K562 (cell line): ENCODE results near the gene HSD17B1. TPM values are rescaled to one million over a fixed set of nuclear protein-coding genes. Genes with fewer than 3 reads are reported as not detected.

Experiments
- ATAC-seq: fragments of 200-7000 bp; cut with Tn5 transposase; 3 replicates; pipeline ENCODE4 v1.9.1; 2020; ENCODE audit warnings: moderate library complexity
- BruUV-seq: library from RNA; stranded (reverse); fragments of 400-500 nt; replicated peaks from 2 replicates; lab custom pipeline; 2021; lab: Mats Ljungman, UMichigan
- CTCF ChIA-PET: fragments of 300-600 bp; formaldehyde crosslinking; extraction: SDS; loops from one replicate; lab custom pipeline; 2021; ENCODE audit warnings: low intra/inter-chr PET ratio; lab: Yijun Ruan, JAX
- POLR2A ChIA-PET: fragments of 300-600, 350-650 bp; sonication (Branson Sonifier 250); formaldehyde crosslinking; extraction: SDS; loops from one replicate; lab custom pipeline; 2021; ENCODE audit warnings: antibody characterized with exemption, inconsistent platforms; lab: Yijun Ruan, JAX
- DNase-seq, 4 experiments: peaks; one replicate each; pipeline versions ENCODE4 v3.0.0 to v3.0.0-alpha.2; 2011 to 2018; ENCODE audit warnings: low spot score in 3 of 4, mixed read lengths in 3 of 4; ENCODE audit errors: extremely low read depth in 1 of 4
- FAIRE-seq: peaks from 2 replicates; lab custom pipeline; 2011; peaks lifted over from hg19 to GRCh38; lab: Jason Lieb, UNC
- H2AFZ ChIP-seq: 2 replicates; pipeline ENCODE4 v1.6.0; 2011; ENCODE audit warnings: low read depth, low read length, control low read depth, inconsistent platforms
- H3K27ac ChIP-seq: fragments of 200-600 bp; 3 replicates; pipeline ENCODE4 v1.8.0; 2011; ENCODE audit warnings: low read depth, mild to moderate bottlenecking, control low read depth, inconsistent platforms, low read length, moderate library complexity, mixed read lengths; ENCODE audit errors: extremely low read depth
- H3K27me3 ChIP-seq, 2 experiments: fragments of 300-600 bp in 1 of 2; 2 replicates in 1 of 2; 3 replicates in 1 of 2; pipeline versions ENCODE4 v1.6.0 to v1.8.0; 2011; ENCODE audit warnings: inconsistent platforms in 2 of 2, low read length in 2 of 2, mild to moderate bottlenecking in 1 of 2, mixed read lengths in 1 of 2, moderate library complexity in 1 of 2; ENCODE audit not compliant: control insufficient read depth in 2 of 2, insufficient read depth in 2 of 2
- H3K36me3 ChIP-seq: fragments of 300-600 bp; 3 replicates; pipeline ENCODE4 v1.8.0; 2011; ENCODE audit warnings: mild to moderate bottlenecking, low read length, inconsistent platforms; ENCODE audit not compliant: control insufficient read depth, insufficient read depth
- H3K4me1 ChIP-seq, 2 experiments: fragments of 200-600 bp in 1 of 2; replicated peaks in 1 of 2; 2 replicates in 1 of 2; 3 replicates in 1 of 2; pipeline versions ENCODE4 v1.5.1 to v1.8.0; 2011; ENCODE audit warnings: inconsistent platforms in 2 of 2, low read length in 2 of 2, mild to moderate bottlenecking in 1 of 2, mixed read lengths in 1 of 2, moderate library complexity in 1 of 2; ENCODE audit not compliant: control insufficient read depth in 2 of 2, insufficient read depth in 2 of 2
- H3K4me2 ChIP-seq: 2 replicates; pipeline ENCODE4 v1.6.1; 2011; ENCODE audit warnings: low read length, control low read depth, inconsistent platforms, mixed read lengths; ENCODE audit not compliant: insufficient read depth
- H3K4me3 ChIP-seq: fragments of 200-600 bp; sonication (generic), shearing (Covaris generic); 2 replicates; pipeline ENCODE4 v1.5.1; 2016; ENCODE audit warnings: control low read depth, inconsistent platforms
- H3K79me2 ChIP-seq: fragments of 200-600 bp; 3 replicates; pipeline ENCODE4 v1.8.0; 2011; ENCODE audit warnings: low read length, inconsistent platforms; ENCODE audit not compliant: control insufficient read depth, insufficient read depth
- H3K9ac ChIP-seq, 2 experiments: 2 replicates each; pipeline versions ENCODE4 v1.6.0 to v1.6.1; 2011; ENCODE audit warnings: low read depth in 2 of 2, low read length in 2 of 2, control low read depth in 1 of 2, inconsistent platforms in 1 of 2, mild to moderate bottlenecking in 1 of 2, mixed read lengths in 1 of 2; ENCODE audit not compliant: insufficient read depth in 1 of 2
- H3K9me1 ChIP-seq: one replicate; pipeline ENCODE4 v1.6.0; 2011; ENCODE audit warnings: inconsistent platforms, mild to moderate bottlenecking, low read length, moderate library complexity; ENCODE audit not compliant: control insufficient read depth, insufficient read depth
- H3K9me3 ChIP-seq: replicated peaks from 2 replicates; pipeline ENCODE4 v1.5.1; 2011; ENCODE audit warnings: low read depth, low read length, inconsistent platforms; ENCODE audit not compliant: control insufficient read depth, insufficient read depth
- H4K20me1 ChIP-seq: replicated peaks from 2 replicates; pipeline ENCODE4 v1.6.1; 2011; ENCODE audit warnings: low read length, inconsistent platforms, mixed read lengths; ENCODE audit not compliant: control insufficient read depth, insufficient read depth
- AFF1 ChIP-seq, 2 experiments: fragments of 450-650 bp; IDR thresholded peaks; 2 replicates each; pipeline ENCODE4 v1.6.1; 2018; ENCODE audit warnings: mild to moderate bottlenecking in 2 of 2, low read depth in 1 of 2; ENCODE audit not compliant: partially characterized antibody in 2 of 2
- BCL6 ChIP-seq: fragments of 250-450 bp; sonication (Bioruptor Pico); IDR thresholded peaks from 2 replicates; pipeline ENCODE4 v1.4.0; 2020
- COPS2 ChIP-seq: fragments of 450-650 bp; conservative IDR thresholded peaks from 2 replicates; pipeline ENCODE4 v1.6.1; 2016; ENCODE audit warnings: mild to moderate bottlenecking, moderate library complexity
- FOXM1 ChIP-seq, 2 experiments: fragments of 450-650 bp in 1 of 2; sonication (generic) in 1 of 2; formaldehyde crosslinking in 1 of 2; IDR thresholded peaks; 2 replicates each; pipeline versions ENCODE4 v1.6.1 to v1.9.0; 2017 to 2022; ENCODE audit warnings: low read depth in 2 of 2, mild to moderate bottlenecking in 2 of 2, missing genetic modification reagents in 1 of 2, moderate library complexity in 1 of 2
- GATAD2B ChIP-seq: fragments of 450-650 bp; IDR thresholded peaks from 2 replicates; pipeline ENCODE4 v1.6.1; 2017; ENCODE audit warnings: mild to moderate bottlenecking, borderline replicate concordance
- KLF10 ChIP-seq: fragments of 250-450 bp; sonication (Bioruptor Pico); IDR thresholded peaks from 2 replicates; pipeline ENCODE4 v1.6.1; 2021; ENCODE audit warnings: matching md5 sums
- NR4A1 ChIP-seq, 2 experiments: fragments of 250-450 bp in 1 of 2; fragments of 450-650 bp in 1 of 2; sonication (Bioruptor Pico) in 1 of 2; IDR thresholded peaks; 2 replicates each; pipeline versions ENCODE4 v1.4.0 to v1.6.1; 2016 to 2020; ENCODE audit warnings: mild to moderate bottlenecking in 2 of 2, missing compliant biosample characterization in 1 of 2, missing genetic modification characterization in 1 of 2, moderate library complexity in 1 of 2
- NUFIP1 ChIP-seq: fragments of 450-650 bp; IDR thresholded peaks from 2 replicates; pipeline ENCODE4 v1.6.1; 2018; ENCODE audit not compliant: partially characterized antibody
- PKNOX1 ChIP-seq: fragments of 450-650 bp; IDR thresholded peaks from 2 replicates; pipeline ENCODE4 v1.6.1; 2016
- RBM39 ChIP-seq: fragments of 200-400 bp; formaldehyde crosslinking; optimal IDR thresholded peaks from 2 replicates; pipeline ENCODE3; 2018; ENCODE audit warnings: low read depth, low read length
- SETDB1 ChIP-seq: IDR thresholded peaks from one replicate; pipeline ENCODE4 v1.6.1; 2012; ENCODE audit warnings: low read length, control low read depth, inconsistent platforms
- SIRT6 ChIP-seq: IDR thresholded peaks from one replicate; pipeline ENCODE4 v1.6.1; 2012; ENCODE audit warnings: low read depth, mild to moderate bottlenecking, control low read depth, inconsistent platforms, low read length, moderate library complexity
- SP1 ChIP-seq: sonication (generic); formaldehyde crosslinking; IDR thresholded peaks from 2 replicates; pipeline ENCODE4 v1.8.1; 2022; ENCODE audit warnings: mild to moderate bottlenecking, missing genetic modification reagents
- SREBF1 ChIP-seq: fragments of 150-350 bp; IDR thresholded peaks from 2 replicates; pipeline ENCODE4 v1.6.1; 2014; ENCODE audit warnings: antibody characterized with exemption, low read depth, low read length, borderline replicate concordance
- TEAD1 ChIP-seq, 2 experiments: fragments of 450-650 bp in 1 of 2; sonication (generic) in 1 of 2; formaldehyde crosslinking; IDR thresholded peaks; 2 replicates each; pipeline versions ENCODE4 v1.4.0 to v1.8.0; 2020 to 2022; ENCODE audit warnings: mild to moderate bottlenecking in 2 of 2, missing genetic modification reagents in 1 of 2
- ZEB2 ChIP-seq: fragments of 450-650 bp; IDR thresholded peaks from 2 replicates; pipeline ENCODE4 v1.6.1; 2016
- ZNF395 ChIP-seq: fragments of 200-800 bp; sonication (Bioruptor generic); IDR thresholded peaks from 2 replicates; pipeline ENCODE4 v1.6.1; 2017; ENCODE audit warnings: missing genetic modification characterization, missing compliant biosample characterization
- WGBS: fragments of 100-300 bp; shearing (Covaris generic); methylation state at CpG from one replicate; pipeline ENCODE4 v1.1.6; 2016; ENCODE audit warnings: low coverage, mixed read lengths; ENCODE audit not compliant: insufficient coverage; ENCODE audit errors: missing lambda C conversion rate; 5-methylcytosine and 5-hydroxymethylcytosine counted together
- in situ Hi-C: fragments of 300-500 bp; cut with MboI; formaldehyde crosslinking; loops from 4 replicates; pipeline ENCODE4 v1.15.0; 2018; ENCODE audit warnings: inconsistent platforms, mixed read lengths
- intact Hi-C: fragments of 100-400 bp; cut with micrococcal nuclease; formaldehyde crosslinking; loops from 2 replicates; pipeline ENCODE4 v1.14.2; 2022
- polyA plus RNA-seq, 8 experiments: library from polyadenylated mRNA; depleted of rRNA in 4 of 8; stranded (reverse) in 5 of 8; unstranded in 3 of 8; fragments of >200 nt; fragmentation: Nextera tagmentation in 2 of 8; fragmentation: Illumina TruSeq in 1 of 8; extraction: Ambion mirVana in 2 of 8; extraction: Trizol in 1 of 8; gene quantifications; 2 replicates each; pipeline versions ENCODE4 v1.2.1 to v1.2.3, GENCODE V29; 2011 to 2014; ENCODE audit warnings: inconsistent platforms in 1 of 8, missing spikeins in 1 of 8
- total RNA-seq, 7 experiments: library from RNA; depleted of rRNA in 6 of 7; stranded (reverse); fragments of >200 nt in 6 of 7; fragmentation: Illumina TruSeq in 2 of 7; extraction: Trizol in 2 of 7; gene quantifications; 2 replicates each; pipeline versions ENCODE4 v1.2.1 to v1.2.3, GENCODE V29; 2011 to 2021; ENCODE audit warnings: low replicate concordance in 1 of 7

Gene HSD17B1
- total and polyA plus RNA-seq, 9 of the 15 experiments (the other 6 are each of a cell fraction or from before 2014, with no cell fraction given), result 0.55 to 21.1 (median 3.6) TPM

GRCh38 chr17:42555122-42555622 lies 2.4 kb downstream of the HSD17B1 start:
- CTCF ChIA-PET, result no interaction called here
- no peaks in the 10 kb centered on the region for H3K9me3 ChIP-seq
- peak; percentile 6 for FAIRE-seq
- peaks cover 26% of the 10 kb centered on the region for H3K79me2 ChIP-seq
- H2AFZ ChIP-seq, result peak overlapping the region; percentile 85
- H3K9me1 ChIP-seq, result no peaks in the 10 kb centered on the region
- ATAC-seq, result no peak
- H3K36me3 ChIP-seq, result peaks cover 4% of the 10 kb centered on the region; the same call in 1 of the 3 replicates
- H3K27me3 ChIP-seq, result no peaks in the 10 kb centered on the region
- peaks cover 18 to 45% of the 10 kb centered on the region in 2 experiments; a peak in 4 of 5 replicates for H3K4me1 ChIP-seq
- BruUV-seq, result TSS peak; percentile 78
- DNase-seq, result no peak
- peak overlapping the region; percentile 91 for H3K27ac ChIP-seq
- H4K20me1 ChIP-seq, result no peaks in the 10 kb centered on the region
- peak overlapping the region; percentile 87 for H3K4me3 ChIP-seq
- POLR2A ChIA-PET, result interaction anchor here (0.6 to 1.3 kb wide), 4 partner anchors 18 to 279 kb away, joined by 3 to 4 read pairs (median 3); no protein-coding TSS in a partner anchor
- peak overlapping the region; percentile 96 for H3K4me2 ChIP-seq
- intact Hi-C loops (no loop called here), in situ Hi-C loops (no loop called here)
- peak overlapping the region; percentile 66 to 100 for H3K9ac ChIP-seq
- WGBS, result 25% methylated on average over 4 of the region's 4 CpGs
- TF ChIP-seq ZNF395 (CRISPR knock-in tag) (0 out of 2 replicates have a peak, but pooled peaks have one; percentile 7), SREBF1 (no peak), TEAD1 (CRISPR knock-in tag; IDR thresholded peaks at IDR 0.05) (no peak), FOXM1 (IDR thresholded peaks at IDR 0.05; ENCODE audit: low read depth) (no peak), FOXM1 (CRISPR knock-in tag; IDR thresholded peaks at IDR 0.05; ENCODE audit: low read depth) (no peak), PKNOX1 (peak; percentile 34; the same call in 1 of the 2 replicates), ZEB2 (no peak), BCL6 (CRISPR knock-in tag) (no peak), NUFIP1 (no peak), SP1 (no peak), COPS2 (no peak), KLF10 (no peak), RBM39 (no peak), GATAD2B (no peak), NR4A1 (CRISPR knock-in tag; IDR thresholded peaks at IDR 0.05) (no peak), NR4A1 (tag; IDR thresholded peaks at IDR 0.05) (no peak), SIRT6 (no peak), SETDB1 (no peak), AFF1 (IDR thresholded peaks at IDR 0.05; ENCODE audit: low read depth in 1 of 2, partially characterized antibody in 2 of 2) (no peak)
